Stimulated activated CD8-positive, alpha-beta memory T cell treated with anti-CD3 and anti-CD28 coated beads, Interleukin-12 subunit alpha, Interleukin-12 subunit beta, amount 100 ng/mL, for 24 hours (primary cell): ENCODE data around the gene NCK2.

Experiments
- DNase-seq: peaks from one replicate; pipeline ENCODE4 v3.0.0-alpha.2; 2020; ENCODE audit errors: extremely low read depth

NCK2 gene

GRCh38 chr2:105744909-105745853, at the start of gene NCK2:
Gene NCK2 (plus strand): TSS chr2:105744912. CDS start chr2:105855064, 110,152 bp downstream.
- DNase-seq: no peak

DNA sequence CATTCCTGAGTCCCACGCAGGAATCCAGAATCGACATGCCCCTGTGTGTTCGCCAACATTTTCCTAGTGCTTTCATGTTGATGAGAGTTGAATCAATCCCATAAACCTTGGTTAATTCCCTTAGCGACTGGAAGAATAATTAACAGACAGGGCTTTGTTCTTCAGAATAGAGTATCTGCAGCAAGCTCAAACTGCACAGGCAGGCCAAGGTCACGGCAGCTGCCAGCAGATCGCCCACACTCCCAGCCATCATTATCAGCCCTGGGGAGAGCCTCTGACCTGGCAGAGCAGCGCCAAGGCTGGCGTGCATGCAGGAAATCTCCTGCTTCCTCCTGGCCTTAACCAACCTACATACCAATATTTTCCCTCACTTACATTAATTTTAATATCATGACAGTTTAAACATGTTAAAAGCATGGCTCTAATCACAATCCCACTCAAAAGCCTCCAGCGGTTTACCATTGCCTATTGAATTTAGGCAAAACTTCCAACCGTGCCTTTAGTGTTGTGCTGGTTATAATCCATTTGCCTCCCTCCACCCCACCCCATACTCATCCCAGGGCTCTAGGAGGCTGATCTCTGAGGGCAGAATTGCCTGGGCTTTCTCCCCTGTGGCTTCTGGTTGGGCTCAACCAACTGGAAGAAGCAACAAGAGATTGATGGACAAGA, 46.8 kb upstream of the NCK2 start:
- no peak for DNase-seq

GRCh38 chr2:105698820-105699219, 45.9 kb upstream of the NCK2 start:
- no peak for DNase-seq

- DNase-seq: no peak
Observed at GRCh38 chr2:105701042-105701441, 43.7 kb upstream of the NCK2 start.

GRCh38 chr2:105708697-105709096, 36.0 kb upstream of the NCK2 start:
- no peak for DNase-seq

DNA sequence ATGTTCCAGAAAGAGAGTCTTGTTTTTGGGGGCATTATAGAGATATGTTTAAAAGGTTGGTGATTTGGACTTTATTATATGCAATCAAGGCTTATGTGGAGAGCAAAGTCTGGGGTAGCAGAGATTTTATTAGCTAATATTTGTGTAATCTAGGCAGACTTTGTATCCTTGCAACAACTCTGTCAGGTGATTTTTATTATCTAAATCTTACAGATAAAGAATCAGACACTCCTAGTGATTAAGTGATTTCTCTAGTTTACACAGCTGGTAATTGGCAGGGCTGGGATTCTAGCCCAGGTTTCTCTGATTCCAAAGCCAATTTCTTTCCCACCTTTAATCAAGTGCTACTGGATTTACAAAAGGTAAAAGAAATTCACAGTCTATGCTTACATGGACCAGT, 33.3 kb upstream of the NCK2 start:
- no peak for DNase-seq

GRCh38 chr2:105712166-105712915, 32.4 kb upstream of the NCK2 start:
- DNase-seq: no peak

DNA sequence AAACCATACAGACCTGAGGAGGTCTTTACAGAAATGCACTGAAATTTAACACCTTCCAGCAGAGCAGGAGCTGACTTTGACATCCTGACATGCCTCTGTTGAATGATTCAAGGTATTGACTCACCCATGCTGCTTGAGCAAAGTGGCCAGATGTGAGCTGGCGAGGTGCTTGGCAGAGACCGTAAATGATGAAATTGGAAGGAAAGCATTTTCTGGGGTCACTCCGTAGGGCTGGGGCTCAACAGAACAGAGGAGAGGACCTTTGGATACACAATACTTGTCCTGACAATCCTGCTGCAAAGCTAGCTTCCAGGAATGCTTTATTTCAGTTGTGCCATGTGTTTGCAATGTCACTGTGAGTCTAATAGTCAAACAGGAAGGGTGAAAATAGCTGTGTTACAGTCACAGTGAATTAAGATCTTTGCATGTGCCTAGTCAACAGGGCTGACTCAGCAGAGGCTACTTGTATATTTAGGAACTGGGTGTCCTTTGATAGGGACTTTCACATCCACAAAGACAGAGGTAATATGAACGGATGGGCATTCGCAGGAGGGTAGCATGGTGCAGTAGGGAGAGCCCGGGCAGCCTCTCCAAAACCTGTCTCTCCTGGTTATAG, 31.6 kb upstream of the NCK2 start:
- DNase-seq: no peak

DNA sequence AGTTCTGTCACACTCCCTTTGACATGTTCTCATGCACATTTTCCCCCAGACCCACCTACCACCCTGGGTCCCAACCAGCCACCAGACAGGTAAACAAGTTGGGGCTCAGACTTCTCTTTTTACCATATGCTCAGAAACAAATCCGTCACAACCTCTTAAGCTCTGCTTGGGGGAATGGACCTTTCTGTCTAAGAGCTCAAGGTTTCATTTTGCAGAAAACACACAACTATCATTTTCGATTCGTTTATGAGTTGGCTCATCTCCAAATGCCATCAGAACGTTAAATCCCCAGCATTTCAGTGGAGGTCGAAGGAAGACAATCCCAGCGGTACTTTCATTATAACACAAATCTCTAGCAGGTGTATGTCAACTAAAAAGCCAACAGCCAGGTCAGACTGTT, 30.6 kb upstream of the NCK2 start:
- no peak for DNase-seq

DNA sequence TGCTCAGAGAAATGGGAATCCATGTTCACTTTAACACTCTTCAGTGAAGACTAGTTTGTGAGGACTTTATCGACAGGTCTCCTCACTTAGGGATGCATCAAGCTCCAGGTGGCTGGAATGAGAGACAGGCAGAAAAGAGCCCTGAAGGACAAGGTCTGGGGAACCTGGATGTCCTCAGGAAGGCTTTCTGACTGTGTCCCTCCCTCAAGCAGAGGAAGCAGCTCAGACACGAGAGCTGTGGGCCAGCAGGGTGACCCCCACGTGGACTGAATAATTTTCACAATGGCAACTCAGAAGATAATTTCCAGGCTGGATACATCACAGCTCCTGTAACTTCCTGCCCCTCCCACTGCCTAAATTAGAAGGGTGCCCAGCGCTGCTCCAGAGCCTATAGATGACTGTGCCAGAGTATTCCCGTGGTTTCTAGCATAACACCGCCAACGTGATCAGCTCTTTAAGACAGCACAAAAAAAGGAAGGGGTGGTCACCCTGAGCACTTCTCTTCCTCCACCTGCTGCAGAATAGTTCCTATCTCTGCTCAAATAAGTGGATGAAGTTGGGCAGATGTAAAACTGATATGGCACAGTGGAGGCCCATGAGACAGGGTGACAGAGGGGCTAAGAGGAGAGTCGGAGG, 25.7 kb upstream of the NCK2 start:
- no peak for DNase-seq

DNA sequence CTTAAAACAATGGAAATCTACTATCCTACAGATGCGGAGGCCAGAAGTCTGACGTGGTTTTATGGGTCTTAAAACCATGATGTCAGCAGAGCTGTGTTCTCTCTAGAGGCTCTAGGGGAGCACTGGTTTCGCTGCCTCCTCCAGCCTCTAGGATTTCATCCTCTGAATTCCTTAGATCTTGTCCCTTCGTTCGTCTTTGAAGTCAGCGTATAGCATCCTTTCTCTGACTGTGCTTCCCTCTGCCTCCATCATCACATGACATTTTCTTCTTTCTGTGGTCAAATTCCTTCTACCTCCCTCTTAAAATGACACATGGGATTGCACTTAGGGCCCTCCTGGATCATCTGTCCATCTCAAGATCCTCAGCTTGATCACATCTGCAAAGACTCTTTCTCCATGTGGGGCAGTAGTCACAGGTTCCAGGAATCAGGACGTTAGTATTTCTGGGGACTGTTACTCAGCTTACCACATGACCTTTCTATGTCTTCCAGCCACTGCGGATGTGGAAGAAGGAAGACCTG, 22.7 kb upstream of the NCK2 start:
- no peak for DNase-seq

GRCh38 chr2:105722726-105723297, 21.9 kb upstream of the NCK2 start:
- DNase-seq: no peak

DNA sequence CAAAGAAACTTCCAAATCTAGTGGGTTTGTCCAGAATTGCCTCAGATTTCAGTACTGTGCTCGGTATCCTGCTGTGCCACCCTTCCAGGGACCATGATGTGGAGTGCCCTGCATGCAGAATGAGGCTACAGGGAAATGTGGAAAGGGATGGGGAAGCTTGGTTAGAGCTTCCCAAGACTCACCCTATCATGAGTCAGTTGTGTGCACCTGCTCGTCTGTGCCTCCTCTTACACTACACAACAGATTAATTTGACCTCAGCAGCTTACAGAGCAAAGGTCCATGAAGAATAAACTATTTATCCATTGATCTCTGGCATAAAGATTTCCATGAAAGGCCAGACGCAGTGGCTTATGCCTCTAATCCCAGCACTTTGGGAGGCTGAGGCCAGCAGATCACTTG, 21.3 kb upstream of the NCK2 start:
- DNase-seq: no peak

GRCh38 chr2:105725388-105725787, 19.3 kb upstream of the NCK2 start:
- no peak for DNase-seq

DNA sequence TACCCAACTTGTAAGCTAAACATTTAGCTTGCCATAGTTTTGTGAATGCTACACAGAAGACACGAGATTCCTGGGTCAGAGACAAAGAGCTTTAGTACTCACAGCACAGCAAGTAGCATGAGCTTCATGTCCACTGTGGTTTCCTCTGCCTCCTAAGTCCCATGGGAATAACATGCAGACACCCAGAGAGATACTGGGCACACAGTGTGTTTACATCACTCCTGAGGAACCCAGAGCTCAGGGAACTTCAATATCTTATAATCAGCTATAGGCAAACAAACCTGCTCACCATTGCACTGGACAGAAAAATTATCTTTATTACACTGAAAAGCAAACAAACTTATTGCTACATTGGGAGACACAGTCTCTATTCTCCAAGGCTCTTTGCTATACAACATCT, 14.5 kb upstream of the NCK2 start:
- no peak for DNase-seq

- no peak for DNase-seq
Observed at GRCh38 chr2:105731511-105731910, 13.2 kb upstream of the NCK2 start.

- DNase-seq: no peak
Observed at GRCh38 chr2:105732101-105732500, 12.6 kb upstream of the NCK2 start.

DNA sequence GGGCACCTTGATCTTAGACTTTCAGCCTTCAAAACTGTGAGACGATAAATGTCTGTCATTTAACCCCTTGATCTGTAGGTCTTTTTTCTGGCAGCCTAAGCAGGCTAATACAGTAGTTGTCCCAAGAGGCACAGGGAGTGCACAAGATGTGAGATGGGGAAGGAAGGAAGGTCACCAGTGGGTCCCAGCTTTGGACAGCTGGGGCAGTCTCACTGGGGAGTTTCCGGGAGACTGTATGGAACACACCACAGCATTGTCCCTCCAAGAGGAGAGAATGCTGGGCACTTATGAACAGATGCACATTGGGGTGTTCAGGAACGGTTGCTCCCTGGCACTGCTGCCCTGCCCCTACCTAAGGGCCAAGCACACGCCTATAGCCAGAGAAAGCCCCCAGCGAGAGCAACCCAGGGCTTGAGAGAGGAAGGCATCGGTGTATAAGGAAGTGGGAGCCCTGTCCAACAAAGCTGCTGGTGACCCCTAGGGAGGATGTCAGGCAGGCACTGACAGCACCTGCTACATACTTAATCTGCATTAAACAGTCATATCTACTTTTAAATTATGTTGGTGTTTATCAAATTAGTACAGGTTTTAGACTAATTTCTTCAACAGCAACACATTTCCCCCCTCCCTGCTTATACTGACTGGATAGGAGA, 11.6 kb upstream of the NCK2 start:
- no peak for DNase-seq

GRCh38 chr2:105733875-105734274, 10.8 kb upstream of the NCK2 start:
- DNase-seq: no peak

DNA sequence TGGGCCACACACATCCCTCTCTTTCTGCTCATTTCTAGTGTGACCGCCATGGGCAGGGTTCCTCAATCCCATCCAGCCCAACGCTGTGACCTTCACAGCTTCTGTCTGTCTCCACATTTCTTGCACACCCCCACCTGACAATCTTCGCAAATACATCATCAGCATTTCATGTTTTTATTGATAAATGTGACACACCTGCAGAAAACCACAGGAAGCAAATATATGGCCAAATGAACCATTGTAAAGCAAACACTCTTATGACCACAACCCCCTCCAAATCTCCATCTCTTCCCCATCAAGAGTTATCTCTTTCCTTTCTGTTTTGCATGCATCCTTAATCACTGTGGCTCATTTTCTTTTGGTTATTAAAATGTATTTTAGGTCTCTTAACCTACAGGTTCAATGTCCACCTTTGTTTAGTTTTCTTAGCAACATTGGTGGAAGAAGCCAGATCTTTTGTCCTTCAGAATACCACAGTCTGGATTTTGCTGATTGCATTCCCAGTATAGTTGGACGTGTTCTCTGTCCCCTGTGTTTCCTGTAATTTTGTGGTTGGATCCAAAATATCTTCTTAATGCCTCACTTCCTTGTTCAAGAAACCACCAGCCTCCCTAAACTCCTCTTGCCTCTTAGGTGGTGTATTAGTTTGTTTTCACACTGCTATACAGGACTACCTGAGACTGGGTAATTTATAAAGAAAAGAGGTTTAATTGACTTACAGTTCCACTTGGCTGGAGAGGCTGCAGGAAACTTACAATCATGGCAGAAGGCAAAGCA, 9.8 kb upstream of the NCK2 start:
- DNase-seq: no peak
